HG03342 (cell line): ENCODE measurements around the gene USP36.
"Not testable (repeated sequence)": the region's sequence is repeated elsewhere in the genome, so short reads cannot be mapped to it uniquely, and the experiment has no call there.

ENCODE experiments used
- ATAC-seq: cut with Tn5 transposase; IDR thresholded peaks from one replicate; pipeline ENCODE4 v1.9.1; 2021; ENCODE audit warnings: mild to moderate bottlenecking, moderate library complexity; ENCODE audit not compliant: unreplicated experiment

The USP36 gene

DNA sequence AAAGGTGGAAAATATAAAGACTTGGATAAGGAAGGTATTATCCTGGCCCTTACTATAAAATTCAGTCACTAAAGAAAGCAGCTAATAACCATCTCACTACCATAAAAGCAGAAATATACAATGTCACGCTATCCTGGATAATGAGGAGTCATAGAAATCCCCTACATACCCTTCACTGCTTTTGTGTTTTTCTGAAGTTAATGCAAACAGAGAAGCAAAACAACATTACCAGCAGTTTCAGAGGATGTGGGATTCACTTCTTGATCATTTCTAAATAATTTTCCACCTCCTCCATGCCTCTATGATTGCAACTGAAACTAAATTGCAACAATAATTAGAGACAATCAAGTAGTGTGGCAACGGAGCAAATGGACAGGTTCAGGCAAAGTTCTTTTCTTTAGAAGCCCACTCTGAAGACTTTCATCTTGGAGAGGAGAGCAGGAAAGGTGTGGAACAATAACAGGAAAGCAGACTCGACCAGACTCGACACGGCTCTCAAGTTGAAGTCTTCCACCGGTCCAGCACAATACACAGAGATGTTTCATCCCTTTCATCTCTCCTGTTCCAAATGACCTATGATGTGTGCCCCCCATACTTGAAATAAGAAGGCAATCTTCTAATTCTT lies 68.7 kb downstream of the USP36 start:
- ATAC-seq = no peak

DNA sequence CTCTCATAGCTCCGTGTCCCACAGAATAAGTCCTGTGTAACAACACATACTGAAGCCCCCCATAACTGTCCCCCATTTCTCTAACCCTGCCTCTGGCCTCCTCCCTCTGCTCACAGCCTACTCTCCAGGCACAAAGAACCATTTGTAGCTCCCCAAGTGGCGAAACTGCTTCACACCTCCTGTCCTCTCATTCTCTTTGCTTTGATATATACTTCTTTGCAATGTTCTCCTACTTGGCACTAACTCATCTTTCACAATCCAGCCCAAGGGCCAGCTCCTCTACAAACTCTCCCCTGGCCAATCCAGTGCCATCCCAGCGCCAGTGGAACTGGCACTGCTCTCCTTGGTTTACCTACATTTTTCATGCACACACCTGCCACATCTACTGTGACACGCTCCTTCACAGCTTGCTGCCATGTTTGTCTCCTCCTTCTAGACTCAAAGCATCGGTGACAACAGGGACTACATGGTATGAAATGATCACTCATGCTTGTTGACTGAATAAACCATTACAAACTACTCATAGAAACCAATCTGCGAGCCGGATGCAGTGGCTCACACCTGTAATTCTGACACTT lies 71.3 kb downstream of the USP36 start:
- ATAC-seq = no peak

DNA sequence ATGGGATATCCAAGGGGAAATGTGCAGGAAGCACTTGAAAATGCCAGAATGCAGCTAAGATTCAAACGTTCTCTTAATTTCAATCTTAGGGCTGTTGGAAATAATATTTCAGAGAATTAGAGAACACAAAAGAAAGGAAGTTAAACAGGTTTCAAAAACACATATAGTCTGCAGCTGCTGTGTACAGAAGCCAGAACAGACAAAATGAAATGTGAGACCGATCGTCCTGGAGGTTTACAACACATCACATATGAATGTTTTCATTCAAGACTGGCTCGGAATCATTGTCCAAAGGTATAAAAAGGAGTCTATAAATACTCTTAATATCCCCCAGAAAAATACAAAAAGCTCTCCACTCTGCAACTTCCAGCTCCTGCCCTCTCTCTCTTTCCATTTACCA lies 72.8 kb downstream of the USP36 start:
- ATAC-seq = no peak

DNA sequence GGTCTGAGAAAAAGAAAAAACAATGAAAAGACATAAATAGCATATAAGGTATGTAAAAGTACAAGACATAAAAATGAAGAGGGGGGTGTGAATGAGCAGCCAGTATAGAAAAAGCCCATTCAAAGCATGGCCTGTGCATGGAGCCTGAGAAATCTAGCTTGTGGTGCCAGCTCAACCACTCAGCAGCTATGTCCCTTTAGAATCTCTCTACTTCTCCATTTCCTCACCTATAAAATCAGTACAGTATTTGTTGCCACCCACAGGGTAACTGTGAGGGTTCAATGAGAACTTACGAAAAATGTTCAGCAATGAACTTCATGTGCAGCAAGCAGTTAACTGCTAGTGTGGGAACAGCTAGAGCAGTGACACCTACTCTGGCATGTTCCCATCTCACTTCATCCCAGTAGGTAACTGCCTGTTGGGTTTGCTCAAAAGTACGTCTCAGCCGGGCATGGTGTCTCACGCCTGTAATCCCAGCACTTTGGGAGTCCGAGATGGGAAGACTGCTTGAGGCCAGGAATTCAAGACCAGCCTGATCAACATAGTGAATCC lies 73.8 kb downstream of the USP36 start:
- no peak for ATAC-seq

DNA sequence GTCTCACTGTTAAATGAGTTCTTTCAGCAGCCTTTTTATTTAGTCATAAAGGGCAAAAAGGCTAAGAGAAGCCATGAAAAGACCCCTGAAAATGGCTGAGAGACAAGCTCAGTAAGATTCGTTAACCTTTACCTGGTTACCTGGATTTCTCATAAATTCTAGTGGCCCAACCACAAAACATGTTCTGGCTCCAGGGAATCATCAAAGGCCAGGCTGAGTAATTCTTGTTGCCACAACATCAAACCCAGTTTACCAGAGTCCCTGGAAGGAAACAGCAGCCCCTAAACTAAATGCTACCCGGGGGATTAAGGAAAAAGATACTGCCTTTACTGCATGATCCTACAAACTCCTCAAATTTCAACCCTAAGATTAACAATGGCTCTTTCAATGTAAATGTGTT lies 74.4 kb downstream of the USP36 start:
- no peak for ATAC-seq

DNA sequence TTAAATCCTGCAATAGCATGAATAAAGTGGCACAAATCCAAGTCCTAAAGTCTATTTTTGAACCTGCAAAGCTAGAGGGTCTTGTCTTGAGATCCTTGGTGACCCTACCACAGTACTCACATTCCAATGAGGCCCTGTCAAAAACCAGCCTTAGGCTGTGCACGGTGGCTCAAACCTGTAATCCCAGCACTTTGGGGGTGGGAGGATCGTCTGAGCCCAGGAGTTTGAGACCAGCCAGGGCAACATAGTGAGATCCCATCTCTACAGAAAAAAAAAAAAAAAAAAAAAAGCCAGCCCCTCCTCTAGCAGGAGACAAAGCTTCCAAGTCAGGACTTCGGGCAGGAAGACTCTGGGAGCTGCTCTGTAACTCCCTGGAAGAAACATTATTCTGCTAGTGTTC lies 74.8 kb downstream of the USP36 start:
- no peak for ATAC-seq

- ATAC-seq = no peak
These were observed 75.7 kb downstream of the USP36 start for GRCh38 chr17:78764871-78765270.

GRCh38 chr17:78763561-78763960 lies 77.1 kb downstream of the USP36 start:
- ATAC-seq = no peak

- ATAC-seq = no peak
These were observed 78.7 kb downstream of the USP36 start for GRCh38 chr17:78761789-78762406.

GRCh38 chr17:78759969-78760352 lies 80.7 kb downstream of the USP36 start:
- ATAC-seq = no peak

- ATAC-seq = peak; percentile 86
These were observed 81.2 kb downstream of the USP36 start for GRCh38 chr17:78759203-78759968.

DNA sequence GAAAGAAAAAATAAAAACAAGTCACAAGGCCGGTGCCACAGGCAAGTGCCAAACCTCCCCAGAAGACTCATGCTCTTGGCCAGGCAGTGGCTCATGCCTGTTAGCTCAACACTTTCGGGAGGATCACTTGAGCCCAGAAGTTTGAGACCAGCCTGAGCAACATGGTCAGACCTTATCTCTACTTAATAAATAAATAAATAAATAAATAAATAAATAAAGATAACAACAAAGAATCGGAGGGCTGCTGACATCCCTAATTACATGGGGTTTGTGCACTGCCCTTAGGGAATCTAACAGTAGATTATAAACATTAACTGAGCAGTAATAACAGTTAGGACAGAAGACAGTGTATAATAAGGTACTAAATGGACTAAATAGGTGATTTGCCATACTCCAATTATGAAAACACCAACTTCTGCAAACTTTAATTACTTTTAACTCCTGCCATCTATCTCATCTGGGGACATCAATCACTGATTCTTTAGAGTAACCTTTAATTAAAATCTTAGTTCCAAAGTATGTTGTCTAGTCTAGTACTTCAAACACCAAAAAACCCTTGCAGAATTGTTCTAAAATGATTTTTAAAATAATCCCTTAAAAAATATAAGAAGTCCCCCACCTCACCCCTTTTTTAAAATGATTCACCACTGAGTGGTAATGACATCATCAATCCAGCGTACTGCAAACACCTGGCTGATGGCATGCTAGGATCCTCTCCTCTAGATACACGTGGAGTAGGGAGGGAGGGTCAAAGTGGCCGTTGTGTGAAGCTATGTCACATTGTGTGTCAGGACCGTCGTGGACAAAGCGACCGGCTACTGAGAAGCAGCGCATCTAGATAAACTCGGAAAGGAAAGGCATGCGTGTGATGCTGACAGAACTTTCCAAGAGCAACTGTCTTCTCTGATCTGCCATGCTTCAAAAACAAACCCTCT lies 87.0 kb downstream of the USP36 start:
- no peak for ATAC-seq

DNA sequence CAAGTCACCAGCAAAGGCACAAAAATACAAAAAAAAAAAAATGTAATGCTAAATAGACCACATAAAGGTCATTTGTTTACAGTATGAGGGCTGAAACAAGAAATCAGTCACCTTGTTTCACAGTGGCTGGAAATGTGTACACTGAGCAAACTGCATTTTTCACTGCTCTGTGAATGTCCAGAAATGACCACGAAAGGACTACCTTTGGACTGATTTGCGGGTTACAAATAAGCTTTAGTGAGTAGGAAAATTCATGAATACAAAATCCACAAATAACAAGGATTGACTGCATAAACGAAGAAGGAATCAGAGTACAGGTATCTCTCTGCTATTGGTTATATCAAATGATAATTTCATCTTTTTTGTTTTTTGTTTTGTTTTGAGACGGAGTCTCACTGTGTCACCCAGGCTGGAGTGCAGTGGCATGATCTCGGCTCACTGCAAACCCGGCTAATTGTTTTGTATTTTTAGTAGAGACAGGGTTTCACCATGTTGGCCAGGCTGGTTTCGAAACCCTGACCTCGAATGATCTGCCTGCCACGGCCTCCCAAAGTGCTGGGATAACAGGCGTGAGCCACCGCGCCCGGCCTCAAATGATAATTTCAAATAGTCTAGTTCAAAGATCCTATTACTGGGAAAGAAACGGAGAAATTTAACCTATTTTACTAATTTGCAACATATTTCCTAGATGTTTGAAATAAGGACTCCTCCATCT lies 89.0 kb downstream of the USP36 start:
- ATAC-seq = no peak

DNA sequence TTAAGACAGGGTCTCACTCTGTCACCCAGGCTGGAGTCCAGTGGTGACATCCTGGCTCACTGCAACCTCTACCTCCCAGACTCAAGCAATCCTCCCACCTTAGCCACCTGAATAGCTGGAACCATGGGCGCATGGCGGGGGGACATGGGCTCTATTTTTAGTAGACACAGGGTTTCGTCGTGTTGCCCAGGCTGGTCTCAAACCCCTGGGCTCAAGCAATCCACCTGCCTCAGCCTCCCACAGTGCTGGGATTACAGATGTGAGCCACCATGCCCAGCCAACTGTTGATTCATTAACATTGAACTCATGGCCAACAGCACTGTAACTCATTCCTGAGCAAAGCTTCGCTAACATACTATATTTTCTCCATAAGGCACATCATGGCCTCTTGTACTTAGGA lies 89.6 kb downstream of the USP36 start:
- not testable (repeated sequence) for ATAC-seq

DNA sequence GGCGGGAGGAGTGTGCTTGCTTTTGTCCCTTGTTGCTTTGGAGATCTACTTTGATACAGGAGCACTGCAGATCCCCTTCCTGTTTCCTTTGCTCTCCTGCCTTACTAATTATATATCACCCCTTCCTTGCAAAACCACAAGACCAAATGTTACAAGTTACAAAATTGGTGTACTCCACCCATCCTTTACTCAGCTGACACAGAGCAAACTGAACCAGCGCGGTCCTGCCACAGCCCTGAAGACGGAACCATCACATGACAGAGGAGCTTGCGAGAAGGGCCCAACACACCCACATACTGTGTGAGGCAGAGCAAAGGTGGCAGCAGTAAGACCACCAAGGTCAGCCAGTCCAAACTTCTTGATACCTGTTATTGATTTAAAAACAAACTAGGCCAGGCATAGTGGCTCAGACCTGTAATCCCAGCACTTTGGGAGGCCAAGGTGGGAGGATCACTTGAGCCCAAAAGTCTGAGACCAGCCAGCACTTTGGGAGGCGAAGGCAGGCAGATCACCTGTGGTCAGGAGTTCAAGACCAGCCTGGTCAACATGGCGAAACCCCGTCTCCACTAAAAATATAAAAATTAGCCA lies 91.8 kb downstream of the USP36 start:
- ATAC-seq = peak; percentile 47

DNA sequence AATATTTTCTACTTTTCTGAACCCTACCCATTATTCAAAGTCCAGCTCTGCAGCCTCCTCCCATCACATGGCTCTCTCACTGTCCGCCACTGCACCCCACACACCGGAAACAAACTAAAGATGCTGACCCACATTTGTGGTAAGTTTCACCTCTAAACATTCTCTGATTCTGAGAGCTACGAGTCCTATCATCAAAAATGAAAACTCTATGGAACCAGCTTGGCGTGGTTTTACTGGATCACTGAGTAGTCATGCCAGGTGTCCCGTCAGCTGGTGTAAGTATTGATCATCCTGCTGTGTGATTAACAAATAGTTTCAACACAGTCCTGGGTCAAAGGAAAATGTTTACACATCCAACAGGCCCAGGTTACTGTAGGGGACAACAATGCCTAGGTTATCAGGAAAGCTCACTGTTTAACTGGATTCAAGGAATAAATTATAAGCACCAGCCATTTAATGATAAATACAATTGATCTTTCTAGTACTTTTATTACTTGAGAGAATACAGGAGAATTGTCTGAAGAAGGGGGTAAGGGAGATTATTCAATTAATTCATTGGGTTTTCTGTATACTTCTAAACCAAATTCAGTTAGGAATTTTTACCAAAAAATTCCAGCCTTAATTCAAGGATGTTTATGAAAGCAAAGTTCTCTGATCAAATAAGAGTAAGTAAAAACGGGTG lies 92.4 kb downstream of the USP36 start:
- ATAC-seq = no peak

GRCh38 chr17:78747488-78747887 lies 93.1 kb downstream of the USP36 start:
- no peak for ATAC-seq

- no peak for ATAC-seq
These were observed 93.7 kb downstream of the USP36 start for GRCh38 chr17:78746949-78747269.
